ACC112 (cell line): ENCODE measurements around the gene SMIM14.
"Not testable (repeated sequence)": the region's sequence is repeated elsewhere in the genome, so short reads cannot be mapped to it uniquely, and the experiment has no call there.

Source experiments
- H2AFZ ChIP-seq: fragments of 200-600 bp; sonication (generic); one replicate; pipeline ENCODE4 v1.6.0; 2017; ENCODE audit warnings: antibody characterized with exemption, low read length; ENCODE audit not compliant: unreplicated experiment
- H3K27ac ChIP-seq: fragments of 200-600 bp; sonication (generic); 2 replicates; pipeline ENCODE4 v1.5.1; 2014; ENCODE audit warnings: low read depth, mild to moderate bottlenecking, antibody characterized with exemption, low read length, moderate library complexity
- H3K27me3 ChIP-seq: fragments of 200-600 bp; sonication (generic); 2 replicates; pipeline ENCODE4 v1.6.1; 2014; ENCODE audit warnings: mild to moderate bottlenecking, antibody characterized with exemption, low read length, moderate library complexity, mixed read lengths; ENCODE audit not compliant: insufficient read depth
- H3K36me3 ChIP-seq: fragments of 200-600 bp; sonication (generic); 2 replicates; pipeline ENCODE4 v1.6.1; 2016; ENCODE audit warnings: mild to moderate bottlenecking, antibody characterized with exemption, low read length, moderate library complexity, mixed read lengths; ENCODE audit not compliant: insufficient read depth
- H3K4me1 ChIP-seq: fragments of 200-600 bp; sonication (generic); one replicate; pipeline ENCODE4 v1.6.1; 2016; ENCODE audit warnings: low read length, mixed read lengths; ENCODE audit not compliant: insufficient read depth, unreplicated experiment, control insufficient read depth
- H3K4me3 ChIP-seq: fragments of 200-600 bp; sonication (generic); 2 replicates; pipeline ENCODE4 v1.5.1; 2014; ENCODE audit warnings: mild to moderate bottlenecking, low read depth, low read length
- H3K79me2 ChIP-seq: fragments of 200-600 bp; sonication (generic); one replicate; pipeline ENCODE4 v1.6.0; 2016; ENCODE audit warnings: low read length; ENCODE audit not compliant: control insufficient read depth, unreplicated experiment, insufficient read depth

SMIM14 gene

DNA sequence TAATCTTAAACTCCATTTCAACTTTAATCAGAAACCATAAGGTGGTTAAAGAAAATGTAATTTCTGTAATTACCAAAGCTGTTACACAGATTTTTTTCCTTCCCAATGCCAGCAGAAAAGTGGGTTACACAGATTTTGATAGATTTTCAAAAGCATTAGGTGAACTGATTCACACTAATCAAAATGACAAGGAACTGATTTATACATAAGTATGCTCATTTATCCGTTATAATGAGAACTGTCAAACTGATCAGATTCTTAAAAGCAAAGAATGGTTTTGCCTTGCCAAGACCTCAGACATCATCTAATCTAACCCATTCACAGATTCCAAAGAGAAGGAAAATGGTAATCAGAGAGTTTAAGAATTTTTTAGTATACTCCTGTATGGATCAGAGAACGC, 116.6 kb downstream of the SMIM14 start:
- H3K27me3 ChIP-seq = no peaks in the 10 kb centered on the region
- H3K36me3 ChIP-seq = peaks cover 21% of the 10 kb centered on the region
- peak overlapping the region; percentile 73 for H3K4me3 ChIP-seq
- no peak overlapping the region for H2AFZ ChIP-seq
- peak overlapping the region; percentile 86 for H3K27ac ChIP-seq
- H3K79me2 ChIP-seq = peaks cover 84% of the 10 kb centered on the region
- H3K4me1 ChIP-seq = peaks cover 30% of the 10 kb centered on the region

DNA sequence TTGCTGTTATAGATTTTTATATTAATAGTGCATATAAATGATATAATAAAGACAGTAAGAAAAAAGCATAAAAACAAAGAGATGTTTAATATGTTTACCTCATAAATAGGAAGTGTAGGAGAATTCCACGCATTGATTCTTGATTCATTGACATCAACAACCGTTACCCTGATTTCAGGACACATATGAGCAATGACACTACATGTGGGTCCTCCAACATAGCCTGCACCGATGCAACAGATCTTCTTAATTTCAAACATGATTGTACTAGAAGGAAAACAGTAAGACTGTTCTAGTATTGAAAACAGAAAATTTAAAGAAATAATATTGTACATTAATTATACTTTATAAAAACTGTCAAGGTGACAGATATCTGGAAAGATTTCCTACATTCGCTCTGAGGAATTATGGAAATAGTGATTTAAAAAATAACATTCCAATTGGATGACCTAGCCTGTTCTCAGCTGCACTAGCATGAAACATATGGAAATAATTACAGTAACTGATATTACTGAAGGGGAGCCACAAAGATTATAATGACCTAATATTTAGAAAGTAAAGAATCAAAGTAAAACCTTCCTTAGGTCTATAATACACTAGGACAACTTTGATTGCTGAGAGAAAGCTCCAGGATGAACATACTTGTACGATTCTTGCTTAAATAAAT, 117.3 kb downstream of the SMIM14 start:
- H3K27ac ChIP-seq = peak overlapping the region; percentile 86
- peak overlapping the region; percentile 39 for H2AFZ ChIP-seq
- H3K79me2 ChIP-seq = peaks cover 79% of the 10 kb centered on the region
- peaks cover 34% of the 10 kb centered on the region for H3K4me1 ChIP-seq
- H3K27me3 ChIP-seq = no peaks in the 10 kb centered on the region
- peak overlapping the region; percentile 73 for H3K4me3 ChIP-seq
- peaks cover 26% of the 10 kb centered on the region for H3K36me3 ChIP-seq

DNA sequence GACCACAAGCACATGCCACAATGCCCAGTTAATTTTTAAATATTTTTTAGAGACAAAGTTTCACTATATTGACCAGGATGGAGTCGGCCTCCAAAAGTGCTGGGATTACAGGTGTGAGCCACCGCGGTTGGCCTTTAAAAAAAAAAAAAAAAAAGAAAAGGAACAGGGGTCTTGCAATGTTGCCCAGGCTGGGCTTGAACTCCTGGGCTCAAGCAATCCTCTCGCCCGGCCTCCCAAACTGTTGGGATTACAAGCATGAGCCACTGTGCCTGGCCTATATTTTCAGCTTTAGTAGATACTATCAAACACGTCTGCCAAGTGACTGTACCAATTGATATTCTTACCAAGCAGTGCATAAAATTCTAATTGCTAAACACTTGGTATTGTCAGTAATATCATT, 120.2 kb downstream of the SMIM14 start:
- H3K36me3 ChIP-seq = peaks cover 35% of the 10 kb centered on the region
- H3K4me3 ChIP-seq = no peak overlapping the region
- no peaks in the 10 kb centered on the region for H3K27me3 ChIP-seq
- H3K27ac ChIP-seq = no peak overlapping the region
- no peak overlapping the region for H2AFZ ChIP-seq
- peaks cover 76% of the 10 kb centered on the region for H3K79me2 ChIP-seq
- H3K4me1 ChIP-seq = peaks cover 35% of the 10 kb centered on the region

DNA sequence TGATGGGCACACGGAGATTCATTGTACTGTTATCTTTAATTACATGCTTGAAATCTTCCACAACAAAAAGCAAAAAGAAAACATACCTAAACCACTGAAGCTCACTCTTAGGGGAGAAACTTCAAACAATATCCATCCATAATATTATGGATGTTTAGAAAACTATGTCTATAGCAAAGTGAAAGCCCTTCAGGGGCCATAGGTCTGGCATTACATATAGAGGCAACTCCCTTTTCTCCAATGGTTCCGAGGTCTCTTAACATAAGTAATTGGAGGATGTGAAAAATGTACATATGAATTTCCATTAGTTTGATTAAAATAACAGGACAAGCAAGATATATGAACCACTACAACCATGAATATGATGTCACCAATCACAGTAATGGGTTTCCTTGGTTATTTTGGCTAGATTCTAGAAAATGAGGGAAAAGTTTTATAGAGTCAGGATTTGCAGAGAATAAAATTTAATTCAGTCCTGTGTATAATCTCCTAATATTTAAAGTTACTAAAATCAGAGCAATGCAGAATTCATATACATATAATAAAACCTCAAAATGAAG, 122.2 kb downstream of the SMIM14 start:
- Histone ChIP-seq H3K4me3 (no peak overlapping the region), H2AFZ (no peak overlapping the region), H3K27ac (peak overlapping the region; percentile 91), H3K79me2 (peaks cover 68% of the 10 kb centered on the region), H3K27me3 (no peaks in the 10 kb centered on the region), H3K4me1 (peaks cover 18% of the 10 kb centered on the region), H3K36me3 (peaks cover 47% of the 10 kb centered on the region)

DNA sequence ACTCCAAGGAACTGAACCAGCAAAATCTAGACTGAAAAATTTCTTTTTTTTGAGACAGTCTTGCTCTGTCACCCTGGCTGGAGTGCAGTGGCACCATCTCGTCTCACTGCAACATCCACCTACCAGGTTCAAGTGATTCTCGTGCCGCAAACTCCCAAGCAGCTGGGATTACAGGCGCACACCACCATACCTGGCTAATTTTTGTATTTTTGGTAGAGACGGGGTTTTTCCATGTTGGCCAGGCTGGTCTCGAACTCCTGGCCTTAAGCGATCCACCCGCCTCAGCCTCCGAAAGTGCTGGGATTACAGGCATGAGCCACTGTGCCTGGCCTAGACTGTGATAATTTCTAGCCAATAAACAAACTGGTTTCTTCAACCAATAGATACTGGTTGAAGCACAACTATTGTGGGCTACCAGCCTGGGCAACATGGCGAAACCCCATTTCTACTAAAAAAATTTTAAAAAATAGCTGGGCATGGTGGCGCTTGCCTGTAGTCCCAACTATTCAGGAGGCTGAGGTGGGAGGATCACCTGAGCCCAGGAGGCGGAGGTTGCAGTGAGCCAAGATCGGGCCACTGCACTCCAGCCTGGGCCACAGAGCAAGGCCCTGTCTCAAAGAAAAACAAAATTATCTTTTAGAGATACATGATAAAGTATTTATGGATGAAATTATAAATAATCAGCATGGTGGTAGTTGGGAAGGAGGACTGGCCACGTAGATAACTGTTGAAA, 122.8 kb downstream of the SMIM14 start:
- H3K4me1 ChIP-seq = peaks cover 18% of the 10 kb centered on the region

DNA sequence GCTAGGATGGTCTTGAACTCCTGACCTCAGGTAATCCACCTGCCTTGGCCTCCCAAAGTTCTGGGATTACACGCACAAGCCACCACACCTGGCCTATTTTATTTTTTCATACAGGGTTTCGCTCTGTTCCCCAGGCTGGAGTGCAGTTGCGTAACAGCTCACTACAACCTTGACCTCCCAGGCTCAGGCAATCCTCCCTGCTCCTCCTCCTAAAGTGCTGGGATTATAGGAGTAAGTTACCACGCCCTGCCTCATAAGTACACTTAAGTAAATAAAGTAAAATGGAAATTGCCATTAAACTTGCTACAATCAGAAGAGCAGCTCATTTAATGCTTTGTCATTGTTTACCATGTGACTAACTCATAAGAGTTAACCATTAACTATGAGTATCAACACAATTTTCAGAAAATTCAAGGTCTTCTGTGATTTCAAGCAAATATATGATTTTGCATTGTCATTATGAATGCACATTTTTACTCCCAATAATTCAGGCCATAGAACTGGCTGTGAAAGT, 123.7 kb downstream of the SMIM14 start:
- Histone ChIP-seq H3K79me2 (peaks cover 59% of the 10 kb centered on the region), H3K27me3 (no peaks in the 10 kb centered on the region), H3K36me3 (peaks cover 51% of the 10 kb centered on the region), H3K4me3 (no peak overlapping the region), H3K4me1 (peaks cover 18% of the 10 kb centered on the region), H2AFZ (no peak overlapping the region), H3K27ac (peak overlapping the region; percentile 91)

More for the DNA sequence above, 122.8 kb downstream of the SMIM14 start:
- not testable (repeated sequence) for H3K4me3 ChIP-seq, H3K27me3 ChIP-seq, H2AFZ ChIP-seq
- peak overlapping the region; percentile 91 for H3K27ac ChIP-seq
- peaks cover 47% of the 10 kb centered on the region for H3K36me3 ChIP-seq
- H3K79me2 ChIP-seq = peaks cover 64% of the 10 kb centered on the region

DNA sequence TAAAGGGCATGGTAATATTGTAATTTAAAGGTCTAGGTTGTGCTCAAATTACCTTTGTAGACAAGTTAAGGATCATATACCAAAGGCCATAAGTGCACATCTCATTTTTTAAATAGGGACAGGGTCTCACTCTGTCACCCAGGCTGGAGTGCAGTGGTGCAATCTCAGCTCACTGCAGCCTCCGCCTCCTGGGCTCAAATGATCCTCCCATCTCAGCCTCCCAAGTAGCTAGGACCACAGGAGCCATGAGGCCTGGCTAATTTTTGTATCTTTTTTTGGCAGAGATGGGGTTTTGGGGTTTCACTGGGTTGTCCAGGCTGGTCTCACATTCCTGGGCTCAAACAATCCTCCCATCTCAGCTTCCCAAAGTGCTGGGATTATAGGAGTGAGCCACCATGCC, 124.4 kb downstream of the SMIM14 start:
- peak overlapping the region; percentile 23 for H3K27ac ChIP-seq
- peaks cover 54% of the 10 kb centered on the region for H3K36me3 ChIP-seq
- not testable (repeated sequence) for H3K27me3 ChIP-seq, H2AFZ ChIP-seq, H3K4me3 ChIP-seq
- peaks cover 18% of the 10 kb centered on the region for H3K4me1 ChIP-seq
- peaks cover 55% of the 10 kb centered on the region for H3K79me2 ChIP-seq

DNA sequence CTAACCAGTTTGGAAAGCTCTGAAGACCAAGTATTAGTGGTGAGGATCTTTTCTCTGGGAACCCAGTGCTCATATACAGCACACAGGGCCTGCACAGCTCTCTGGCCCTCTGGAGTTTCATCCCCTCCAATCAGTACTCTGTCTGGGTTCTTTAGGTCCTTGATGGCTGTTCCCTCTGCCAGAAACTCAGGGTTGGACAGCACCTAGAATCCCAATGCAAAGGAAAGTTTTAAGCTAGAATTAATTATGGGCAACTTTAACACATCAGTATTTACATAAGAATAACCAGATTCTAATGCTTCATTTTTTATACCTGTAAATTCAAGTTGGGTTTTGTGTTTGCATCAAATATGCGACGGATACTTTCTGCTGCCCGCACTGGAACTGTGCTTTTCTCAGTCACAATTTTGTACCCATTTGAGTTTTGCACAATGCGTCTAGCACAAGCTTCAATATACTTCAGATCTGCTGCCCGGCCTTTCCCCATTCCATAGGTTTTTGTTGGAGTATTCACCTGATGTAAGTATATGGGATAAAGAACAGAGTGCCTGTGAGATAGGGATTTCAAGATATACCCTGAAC, 128.2 kb downstream of the SMIM14 start:
- Histone ChIP-seq H3K4me1 (peaks cover 18% of the 10 kb centered on the region), H3K27ac (no peak overlapping the region), H3K4me3 (no peak overlapping the region), H2AFZ (no peak overlapping the region), H3K79me2 (peaks cover 26% of the 10 kb centered on the region), H3K36me3 (peaks cover 55% of the 10 kb centered on the region), H3K27me3 (no peaks in the 10 kb centered on the region)

DNA sequence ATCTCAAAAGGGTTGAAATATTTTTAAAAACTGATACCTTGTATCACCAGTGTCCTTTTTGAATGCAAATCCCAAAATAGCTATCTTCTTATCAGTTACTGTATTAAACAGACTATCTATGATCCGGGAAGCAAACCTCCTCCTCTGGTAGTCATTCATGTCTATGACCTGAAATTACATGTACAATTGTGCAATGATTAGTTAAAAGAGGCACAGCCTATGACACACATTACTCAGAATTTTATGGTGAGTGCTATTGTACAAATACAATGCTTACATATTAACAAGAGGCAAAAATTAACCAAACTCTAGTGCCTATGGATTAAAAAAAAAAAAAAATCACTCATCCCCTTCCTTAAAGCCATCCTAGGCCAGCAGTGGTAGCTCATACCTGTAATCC, 133.1 kb downstream of the SMIM14 start:
- Histone ChIP-seq H3K79me2 (peaks cover 4% of the 10 kb centered on the region), H3K27ac (peak overlapping the region; percentile 60), H3K36me3 (peaks cover 57% of the 10 kb centered on the region), H3K27me3 (no peaks in the 10 kb centered on the region), H2AFZ (no peak overlapping the region), H3K4me3 (no peak overlapping the region), H3K4me1 (peaks cover 39% of the 10 kb centered on the region)

DNA sequence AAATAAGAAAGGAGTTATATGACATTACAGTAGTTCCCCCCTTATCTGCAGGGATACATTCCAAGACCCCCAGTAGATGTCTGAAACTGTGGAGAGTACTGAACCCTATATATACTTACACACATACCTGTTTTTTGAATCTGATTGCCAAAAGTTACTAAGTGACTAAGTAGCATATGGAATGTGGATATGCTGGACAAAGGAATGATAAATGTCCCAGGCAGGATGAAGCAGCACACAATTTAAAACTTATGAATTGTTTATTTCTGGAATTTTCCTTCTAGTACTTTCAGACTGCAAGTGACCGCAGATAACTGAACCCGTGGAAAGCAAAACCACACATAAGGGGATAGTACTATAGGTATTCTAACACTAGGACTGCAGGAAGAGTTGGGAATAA, 134.1 kb downstream of the SMIM14 start:
- peaks cover 48% of the 10 kb centered on the region for H3K36me3 ChIP-seq
- H3K79me2 ChIP-seq = peaks cover 3% of the 10 kb centered on the region
- no peaks in the 10 kb centered on the region for H3K27me3 ChIP-seq
- H3K4me3 ChIP-seq = no peak overlapping the region
- no peak overlapping the region for H2AFZ ChIP-seq
- H3K27ac ChIP-seq = peak overlapping the region; percentile 60
- H3K4me1 ChIP-seq = peaks cover 39% of the 10 kb centered on the region
